Stimulated activated CD4-positive, alpha-beta T cell treated with anti-CD3 and anti-CD28 coated beads, Interleukin-4, amount 100 ng/mL, for 48 hours (primary cell): ENCODE measurements around the gene CST8.
"Not testable (repeated sequence)": the region's sequence is repeated elsewhere in the genome, so short reads cannot be mapped to it uniquely, and the experiment has no call there.

ENCODE experiments used
- DNase-seq, 2 donors: peaks; one replicate each; pipeline ENCODE4 v3.0.0-alpha.2; 2020; ENCODE audit warnings: low read depth in 2 of 2

Gene CST8

GRCh38 chr20:23490817-23491216 is at the start of gene CST8:
TSS of gene CST8 (plus strand) at chr20:23491117. CDS start at chr20:23491668, 551 bp downstream.
- DNase-seq: no peak

- peak; percentile 42 to 52 for DNase-seq
These were observed 49.0 kb upstream of the CST8 start for GRCh38 chr20:23441850-23442313.

GRCh38 chr20:23442436-23442835 is 48.5 kb upstream of the CST8 start:
- no peak for DNase-seq

GRCh38 chr20:23444859-23445258 is 46.1 kb upstream of the CST8 start:
- DNase-seq: no peak

GRCh38 chr20:23445596-23446217 is 45.2 kb upstream of the CST8 start:
- DNase-seq: no peak

GRCh38 chr20:23446505-23446904 is 44.4 kb upstream of the CST8 start:
- DNase-seq: peak; percentile 17 to 36

GRCh38 chr20:23448167-23448566 is 42.8 kb upstream of the CST8 start:
- DNase-seq: no peak

- DNase-seq: no peak
These were observed 41.5 kb upstream of the CST8 start for GRCh38 chr20:23449421-23449820.

- no peak for DNase-seq
These were observed 40.0 kb upstream of the CST8 start for GRCh38 chr20:23450877-23451276.

- no peak for DNase-seq
These were observed 38.9 kb upstream of the CST8 start for GRCh38 chr20:23451956-23452487.

- DNase-seq: no peak
These were observed 38.1 kb upstream of the CST8 start, which contains the start of gene CST11 for GRCh38 chr20:23452776-23453175. TSS of gene CST11 (minus strand) at chr20:23452876. CDS start at chr20:23452811, 65 bp downstream.

GRCh38 chr20:23453549-23454543 is 37.1 kb upstream of the CST8 start:
- no peak for DNase-seq

- DNase-seq: no peak
These were observed 36.1 kb upstream of the CST8 start for GRCh38 chr20:23454816-23455215.

- no peak for DNase-seq
These were observed 35.3 kb upstream of the CST8 start for GRCh38 chr20:23455639-23456038.

- DNase-seq: no peak
These were observed 34.5 kb upstream of the CST8 start for GRCh38 chr20:23456409-23456808.

GRCh38 chr20:23456873-23457272 is 34.0 kb upstream of the CST8 start:
- DNase-seq: no peak

- DNase-seq: no peak
These were observed 31.3 kb upstream of the CST8 start for GRCh38 chr20:23459461-23460150.

GRCh38 chr20:23461180-23461579 is 29.7 kb upstream of the CST8 start:
- DNase-seq: no peak

- not testable (repeated sequence) for DNase-seq
These were observed 24.0 kb upstream of the CST8 start for GRCh38 chr20:23466961-23467360.

- DNase-seq: not testable (repeated sequence)
These were observed 18.6 kb upstream of the CST8 start for GRCh38 chr20:23472306-23472705.

- not testable (repeated sequence) for DNase-seq
These were observed 17.6 kb upstream of the CST8 start for GRCh38 chr20:23473293-23473692.

GRCh38 chr20:23475395-23475794 is 15.5 kb upstream of the CST8 start:
- no peak for DNase-seq
